H1 (cell line): Measurements from ENCODE around the gene C2orf81.

Experiments
- ATF2 ChIP-seq: IDR thresholded peaks from 2 replicates; pipeline ENCODE4 v1.6.1; 2012; ENCODE audit warnings: low read length, inconsistent platforms
- BCL11A ChIP-seq, 2 experiments: IDR thresholded peaks; one replicate each; pipeline ENCODE4 v1.6.1; 2011; ENCODE audit warnings: low read depth in 2 of 2, low read length in 2 of 2, mild to moderate bottlenecking in 2 of 2
- CEBPB ChIP-seq: IDR thresholded peaks from 2 replicates; pipeline ENCODE4 v1.6.1; 2012; ENCODE audit warnings: low read depth, low read length
- EGR1 ChIP-seq: IDR thresholded peaks from 2 replicates; pipeline ENCODE4 v1.6.1; 2011; ENCODE audit warnings: low read depth, low read length, borderline replicate concordance
- EZH2 ChIP-seq: fragments of 200-600 bp; sonication (generic); IDR thresholded peaks from 2 replicates; pipeline ENCODE4 v1.7.1; 2012; ENCODE audit warnings: low read depth, mild to moderate bottlenecking, moderate library complexity, low read length, inconsistent platforms; ENCODE audit not compliant: severe bottlenecking
- JUN ChIP-seq: IDR thresholded peaks from 2 replicates; pipeline ENCODE4 v1.6.1; 2011; ENCODE audit warnings: low read depth, mild to moderate bottlenecking, improper control_type of control experiment, low read length
- POLR2A ChIP-seq, 2 experiments: IDR thresholded peaks; 1 replicate in 1 of 2; 2 replicates in 1 of 2; pipeline ENCODE4 v1.6.1; 2011; ENCODE audit warnings: low read depth in 2 of 2, low read length in 2 of 2, mild to moderate bottlenecking in 2 of 2; ENCODE audit errors: control extremely low read depth in 1 of 2
- SP2 ChIP-seq: IDR thresholded peaks from 2 replicates; pipeline ENCODE4 v1.6.1; 2012; ENCODE audit warnings: mild to moderate bottlenecking, low read length, inconsistent platforms
- TEAD4 ChIP-seq: IDR thresholded peaks from 2 replicates; pipeline ENCODE4 v1.6.1; 2012; ENCODE audit warnings: low read depth, low read length, inconsistent platforms, mixed read lengths
- YY1 ChIP-seq: IDR thresholded peaks from 2 replicates; pipeline ENCODE4 v1.6.1; 2011; ENCODE audit warnings: low read depth, mild to moderate bottlenecking, low read length
- ZNF274 ChIP-seq: IDR thresholded peaks from 2 replicates; pipeline ENCODE4 v1.7.0; 2012; ENCODE audit warnings: low read length, borderline replicate concordance; ENCODE audit errors: extremely low read depth
- TF ChIP-seq, protein P1 (sequence below), 3 experiments: IDR thresholded peaks; 1 replicate in 2 of 3; 2 replicates in 1 of 3; pipeline versions ENCODE4 v1.5.1 to v1.6.1; 2011; ENCODE audit warnings: low read length in 3 of 3, mild to moderate bottlenecking in 3 of 3, inconsistent platforms in 2 of 3, low read depth in 1 of 3, moderate library complexity in 1 of 3; ENCODE audit not compliant: insufficient read depth in 1 of 3; ENCODE audit errors: control extremely low read depth in 1 of 3

DNA sequence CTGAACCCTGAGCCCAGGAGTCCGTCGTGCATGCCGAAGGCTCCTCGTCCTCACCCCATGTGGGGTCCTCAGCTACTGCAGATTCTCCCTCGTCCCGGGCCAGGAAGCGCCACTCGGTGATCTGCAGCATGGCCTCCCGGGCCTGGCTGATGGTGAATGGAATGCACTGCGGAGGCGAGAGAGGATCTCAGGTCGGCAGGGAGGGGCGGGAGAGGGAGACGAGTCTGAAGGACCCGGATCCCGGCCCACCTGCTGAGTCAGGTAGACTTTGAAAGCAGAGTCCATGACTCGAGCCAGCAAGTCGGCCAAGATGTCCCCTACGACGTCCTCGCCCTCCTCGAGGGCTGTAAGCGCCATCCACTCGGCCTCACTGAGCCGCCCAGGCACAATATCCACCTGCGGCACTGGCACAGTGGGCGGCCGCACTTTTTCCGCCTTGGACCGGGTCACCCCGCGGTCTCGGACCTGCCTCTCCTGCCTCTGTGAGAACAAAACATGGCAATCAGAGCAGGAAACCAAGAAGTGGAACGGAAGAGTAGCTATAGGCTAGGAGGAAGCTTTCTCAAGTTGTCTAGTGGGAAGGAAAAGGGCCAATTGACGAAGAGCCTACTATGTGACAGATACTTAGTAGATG lies 5.5 kb downstream of the C2orf81 start:
- TF ChIP-seq SP2: no peak
- TF ChIP-seq EZH2: no peak
- TF ChIP-seq, protein P1, sequence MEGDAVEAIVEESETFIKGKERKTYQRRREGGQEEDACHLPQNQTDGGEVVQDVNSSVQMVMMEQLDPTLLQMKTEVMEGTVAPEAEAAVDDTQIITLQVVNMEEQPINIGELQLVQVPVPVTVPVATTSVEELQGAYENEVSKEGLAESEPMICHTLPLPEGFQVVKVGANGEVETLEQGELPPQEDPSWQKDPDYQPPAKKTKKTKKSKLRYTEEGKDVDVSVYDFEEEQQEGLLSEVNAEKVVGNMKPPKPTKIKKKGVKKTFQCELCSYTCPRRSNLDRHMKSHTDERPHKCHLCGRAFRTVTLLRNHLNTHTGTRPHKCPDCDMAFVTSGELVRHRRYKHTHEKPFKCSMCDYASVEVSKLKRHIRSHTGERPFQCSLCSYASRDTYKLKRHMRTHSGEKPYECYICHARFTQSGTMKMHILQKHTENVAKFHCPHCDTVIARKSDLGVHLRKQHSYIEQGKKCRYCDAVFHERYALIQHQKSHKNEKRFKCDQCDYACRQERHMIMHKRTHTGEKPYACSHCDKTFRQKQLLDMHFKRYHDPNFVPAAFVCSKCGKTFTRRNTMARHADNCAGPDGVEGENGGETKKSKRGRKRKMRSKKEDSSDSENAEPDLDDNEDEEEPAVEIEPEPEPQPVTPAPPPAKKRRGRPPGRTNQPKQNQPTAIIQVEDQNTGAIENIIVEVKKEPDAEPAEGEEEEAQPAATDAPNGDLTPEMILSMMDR (IDR thresholded peaks at IDR 0.05; ENCODE audit: control extremely low read depth in 1 of 3, insufficient read depth in 1 of 3, low read depth in 1 of 3, low read length in 3 of 3): no peak
- TF ChIP-seq CEBPB: no peak
- TF ChIP-seq POLR2A (IDR thresholded peaks at IDR 0.05; ENCODE audit: control extremely low read depth in 1 of 2, low read depth in 2 of 2, low read length in 2 of 2): no peak
- TF ChIP-seq ZNF274: no peak
- no peak for TF ChIP-seq BCL11A (IDR thresholded peaks at IDR 0.05; ENCODE audit: low read depth in 2 of 2, low read length in 2 of 2)
- TF ChIP-seq YY1: no peak
- no peak for TF ChIP-seq TEAD4
- no peak for TF ChIP-seq ATF2
- no peak for TF ChIP-seq JUN
- TF ChIP-seq EGR1: no peak
